Prostate gland (tissue), 2 donors: Measurements from ENCODE around the gene SKIDA1.

Source experiments
- CTCF ChIP-seq, 4 experiments: fragments of 200-600 bp in 2 of 4; fragments of 450-650 bp in 2 of 4; sonication (generic) in 2 of 4; IDR thresholded peaks; 1 replicate in 3 of 4; 2 replicates in 1 of 4; pipeline ENCODE4 v1.5.1; 2016 to 2019; ENCODE audit warnings: antibody characterized with exemption in 4 of 4, mild to moderate bottlenecking in 2 of 4, moderate library complexity in 2 of 4
- POLR2A ChIP-seq: fragments of 450-650 bp; IDR thresholded peaks from one replicate; pipeline ENCODE4 v1.6.1; 2016; ENCODE audit warnings: antibody characterized with exemption, mild to moderate bottlenecking
- POLR2AphosphoS5 ChIP-seq: sonication (generic); formaldehyde crosslinking; IDR thresholded peaks from one replicate; pipeline ENCODE4 v1.6.1; 2017; ENCODE audit warnings: antibody characterized with exemption

- TF ChIP-seq CTCF (IDR thresholded peaks at IDR 0.05) (peak; percentile 96 to 98 (median 98)), POLR2A (no peak), POLR2AphosphoS5 (peak; percentile 10)
These were observed 29.6 kb downstream of the SKIDA1 start for GRCh38 chr10:21495752-21496342.
